Subcutaneous adipose tissue (tissue), 4 donors: Measurements from ENCODE around the gene C6orf89. TPM values are rescaled to one million over a fixed set of nuclear protein-coding genes. Genes with fewer than 3 reads are reported as not detected.

Experiments
- CTCF ChIP-seq: fragments of 450-650 bp; IDR thresholded peaks from one replicate; pipeline ENCODE4 v1.5.1; 2016; ENCODE audit warnings: low read depth, mild to moderate bottlenecking, control low read depth, antibody characterized with exemption, moderate library complexity
- total RNA-seq, 4 donors: library from RNA; depleted of rRNA; stranded (reverse); fragments of >200 nt; gene quantifications; one replicate each; pipeline ENCODE4 v1.1.0, GENCODE V29; 2016

C6orf89 gene
- total RNA-seq, 4 donors from 2014 or later, result 36.2 to 49.5 (median 44.2) TPM

- no peak for TF ChIP-seq CTCF
Observed at GRCh38 chr6:36937896-36938295, 52.1 kb downstream of the C6orf89 start.

- TF ChIP-seq CTCF, result no peak
Observed at GRCh38 chr6:36938536-36938935, 52.8 kb downstream of the C6orf89 start.

DNA sequence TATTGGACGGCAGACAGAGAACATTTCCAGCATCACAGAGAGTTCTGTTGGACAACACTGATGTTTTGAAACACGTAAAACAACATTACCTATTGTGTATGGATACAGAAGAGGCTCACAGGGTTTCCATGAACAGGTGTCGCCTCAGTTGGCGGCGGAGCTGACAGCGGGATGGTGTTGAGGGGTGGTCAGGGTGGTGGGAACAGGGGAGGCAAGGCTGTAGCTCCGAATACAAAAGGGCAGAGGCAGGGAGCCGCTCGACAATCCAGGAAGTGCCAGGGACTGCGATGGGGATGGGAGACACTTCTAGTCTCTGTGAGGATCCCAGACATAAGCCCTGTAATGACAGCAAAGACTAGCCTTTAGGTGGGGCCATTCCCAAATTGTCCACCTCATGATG, 54.3 kb downstream of the C6orf89 start:
- no peak for TF ChIP-seq CTCF

GRCh38 chr6:36944650-36945049, 58.9 kb downstream of the C6orf89 start:
- TF ChIP-seq CTCF, result no peak

DNA sequence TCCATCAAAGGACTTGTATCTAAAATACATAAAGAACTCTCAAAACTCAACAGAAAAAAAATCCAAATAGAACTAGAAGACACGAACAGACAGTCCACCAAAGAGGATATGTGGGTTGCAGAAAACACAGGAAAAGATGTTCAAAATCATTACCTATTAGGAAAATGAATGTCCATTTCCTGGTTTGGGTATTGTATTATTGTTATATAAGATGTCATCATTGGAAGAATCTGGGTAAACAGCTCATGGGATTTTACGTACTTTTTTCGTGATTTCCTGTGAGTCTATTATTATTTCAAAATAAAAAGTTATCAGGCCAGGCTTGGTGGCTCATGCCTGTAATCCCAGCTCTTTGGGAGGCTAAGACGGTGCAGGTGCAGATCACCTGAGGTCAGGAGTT, 59.5 kb downstream of the C6orf89 start:
- no peak for TF ChIP-seq CTCF

DNA sequence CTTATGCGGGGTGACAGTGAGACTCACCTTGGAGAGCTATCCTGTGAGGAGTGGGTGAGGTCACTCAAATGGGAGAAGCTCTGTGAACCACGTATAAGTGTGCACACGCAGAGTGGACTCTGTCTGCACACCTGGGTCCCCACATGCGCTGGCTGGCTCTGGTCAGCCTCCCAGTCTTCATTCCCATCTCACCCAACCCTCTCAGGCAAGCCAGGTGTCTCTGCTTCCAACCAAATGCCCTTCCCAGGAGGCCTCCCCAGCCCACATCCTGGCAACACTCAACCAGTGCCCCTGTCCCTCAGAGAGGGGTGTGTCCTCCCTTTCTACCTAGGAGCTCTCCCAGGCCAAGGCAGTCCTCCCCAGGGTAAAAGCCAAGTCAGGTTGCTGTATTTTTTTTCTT, 60.8 kb downstream of the C6orf89 start:
- TF ChIP-seq CTCF, result no peak

- no peak for TF ChIP-seq CTCF
Observed at GRCh38 chr6:36947570-36948351, 62.0 kb downstream of the C6orf89 start.
